Measurements from ENCODE around the gene WRNIP1. TPM values are rescaled to one million over a fixed set of nuclear protein-coding genes. Genes with fewer than 3 reads are reported as not detected.

Gene WRNIP1
- total RNA-seq, result 31.3 and 49.2 TPM in 2 replicates

GRCh38 chr6:2765166-2765895 is at the start of gene WRNIP1:
TSS of gene WRNIP1 (plus strand) at chr6:2765393. CDS start at chr6:2765623, 230 bp downstream.

GRCh38 chr6:2750832-2751231 is 14.4 kb upstream of the WRNIP1 start, which contains the start of gene MYLK4:
TSS of gene MYLK4 (minus strand) at chr6:2750922. CDS start at chr6:2749294, 1,628 bp downstream.

Other genes starting within 250 kb of the WRNIP1 start
- 0.43 and 0.44 TPM in 2 replicates for gene MYLK4, start 14.5 kb upstream of the WRNIP1 start, total RNA-seq
- gene SERPINB1, start 76.5 kb downstream of the WRNIP1 start, total RNA-seq, result 21.0 and 45.5 TPM in 2 replicates
- 15.3 and 26.9 TPM in 2 replicates for gene SERPINB9, start 137.9 kb downstream of the WRNIP1 start, total RNA-seq
- 87.8 and 113 TPM in 2 replicates for gene SERPINB6, start 206.2 kb downstream of the WRNIP1 start, total RNA-seq
- gene NQO2, start 234.5 kb downstream of the WRNIP1 start, total RNA-seq, result 27.2 and 39.0 TPM in 2 replicates